Stimulated activated CD8-positive, alpha-beta memory T cell treated with anti-CD3 and anti-CD28 coated beads, Interleukin-2, amount 100 ng/mL, for 1 hour (primary cell): Measurements from ENCODE around the gene INPP5B.
"Not testable (repeated sequence)": the region's sequence is repeated elsewhere in the genome, so short reads cannot be mapped to it uniquely, and the experiment has no call there.

Source experiments
- DNase-seq, 2 donors: peaks; one replicate each; pipeline ENCODE4 v3.0.0-alpha.2; 2020; ENCODE audit warnings: low read depth in 2 of 2

INPP5B gene

DNA sequence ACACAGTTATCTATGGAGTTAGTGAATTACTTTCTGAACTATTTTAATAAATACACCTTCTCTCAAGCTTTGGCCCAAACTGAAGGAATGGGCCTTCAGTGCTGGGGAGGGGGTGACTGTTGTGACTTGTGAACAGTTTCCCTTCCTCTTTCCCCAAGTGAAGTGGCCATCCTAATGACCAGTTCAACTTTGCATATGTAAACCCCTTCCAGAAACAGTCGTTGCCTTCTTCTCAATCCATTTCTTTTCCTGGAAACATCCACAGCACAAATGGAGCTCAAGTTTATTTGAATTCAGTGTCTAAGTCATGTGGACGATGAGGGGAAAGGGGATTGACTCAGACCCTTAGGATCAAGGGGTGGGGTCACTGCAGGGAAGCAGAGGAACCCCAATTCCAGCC lies 1.3 kb upstream of the INPP5B start:
- DNase-seq: no peak

DNA sequence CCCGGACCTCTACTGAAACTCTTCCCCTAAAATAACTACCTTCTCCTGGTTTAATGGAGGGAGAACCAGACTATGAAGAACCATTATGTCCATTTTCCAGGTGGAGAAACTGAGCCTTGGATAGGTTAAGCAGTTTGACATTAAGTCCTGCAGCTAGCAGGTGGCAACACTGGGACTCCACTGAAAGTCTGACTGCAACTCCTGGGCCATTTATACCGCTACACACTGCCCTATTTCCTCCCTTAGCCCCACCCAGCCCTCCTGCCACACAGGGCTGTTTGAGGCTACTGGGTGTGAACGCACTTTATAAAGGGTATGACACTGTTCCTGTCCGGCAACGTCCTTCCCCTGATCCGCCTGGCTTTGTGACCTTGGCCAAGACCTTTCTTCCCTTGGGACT lies 511 bp upstream of the INPP5B start:
- no peak for DNase-seq

DNA sequence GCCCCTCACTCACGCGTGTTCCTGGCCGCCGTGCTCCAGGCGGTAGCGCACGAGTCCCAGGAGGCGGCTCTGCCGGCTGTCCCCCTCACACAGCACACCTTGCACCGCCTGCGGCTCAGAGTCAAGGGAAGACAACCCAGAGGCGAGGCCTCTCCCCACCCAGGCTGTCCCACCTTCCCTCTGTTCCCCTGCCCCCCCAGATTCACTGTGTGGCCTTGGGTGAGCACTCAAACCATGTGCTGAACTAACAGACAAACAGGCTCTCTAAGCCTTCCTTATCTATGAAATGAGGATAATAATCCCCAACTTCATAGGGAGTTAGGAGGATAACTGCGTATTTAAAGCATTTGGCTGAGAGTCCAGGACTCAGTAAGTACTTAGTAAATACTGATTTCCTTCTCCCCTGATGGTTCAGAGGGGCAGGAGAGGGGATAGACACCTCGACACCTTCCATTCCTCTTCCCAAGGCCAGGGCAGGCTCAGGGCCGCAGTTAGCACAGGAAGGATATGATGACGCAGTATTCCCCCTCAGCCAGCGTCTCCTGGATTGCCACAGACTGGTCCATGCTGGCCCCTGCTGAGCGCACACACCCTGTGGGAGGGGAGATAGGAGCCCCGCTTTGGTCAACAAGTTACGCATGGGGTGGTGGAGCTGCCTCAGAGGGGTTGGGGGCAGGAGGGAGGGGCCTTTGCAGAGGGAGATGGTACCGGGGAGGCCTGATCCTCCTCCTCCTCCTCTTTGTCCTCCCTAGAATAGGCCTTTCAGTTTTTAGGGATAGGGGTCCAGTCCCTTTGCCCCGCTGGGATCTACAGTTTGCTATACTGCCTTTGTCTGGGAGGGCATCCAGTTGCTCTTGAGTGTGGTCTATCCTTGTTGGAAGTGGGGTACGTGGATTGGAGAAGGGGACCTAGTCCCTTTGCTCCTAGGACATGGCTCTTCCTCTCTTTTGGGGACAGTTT lies 830 bp downstream of the INPP5B start:
- no peak for DNase-seq

DNA sequence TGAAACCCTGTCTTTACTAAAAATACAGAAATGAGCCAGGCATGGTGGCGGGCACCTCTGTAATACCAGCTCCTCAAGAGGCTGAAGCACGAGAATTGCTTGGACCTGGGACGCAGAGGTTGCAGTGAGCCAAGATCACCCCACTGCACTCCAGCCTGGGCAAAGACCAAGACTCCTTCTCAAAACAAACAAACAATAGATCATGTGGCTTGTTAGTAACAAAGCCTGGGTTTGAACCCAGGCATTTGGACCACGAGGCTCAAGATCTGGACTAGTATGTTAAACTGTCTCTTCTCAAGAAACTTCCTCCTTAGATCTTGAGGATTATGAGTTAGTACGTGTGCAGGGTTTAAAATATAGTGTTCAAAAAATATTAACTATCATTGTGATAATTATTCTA lies 1.6 kb downstream of the INPP5B start:
- DNase-seq: no peak

DNA sequence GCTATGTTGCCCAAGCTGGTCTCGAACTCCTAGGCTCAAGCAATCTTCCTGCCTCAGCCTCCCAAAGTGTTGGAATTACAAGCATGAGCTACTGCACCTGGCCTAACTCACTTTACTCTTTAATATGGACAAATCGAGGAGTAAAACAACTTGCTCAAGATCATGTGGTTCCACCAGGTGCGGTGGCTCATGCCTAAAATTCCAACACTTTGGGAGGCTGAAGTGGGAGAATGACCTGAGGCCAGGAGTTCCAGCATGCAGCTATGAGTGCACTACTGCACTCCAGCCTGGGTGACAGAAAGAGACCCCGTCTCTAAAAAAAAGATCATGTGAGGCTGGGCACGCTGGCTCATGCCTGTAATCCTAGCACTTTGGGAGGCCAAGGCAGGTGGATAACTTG lies 2.0 kb downstream of the INPP5B start:
- DNase-seq: no peak

DNA sequence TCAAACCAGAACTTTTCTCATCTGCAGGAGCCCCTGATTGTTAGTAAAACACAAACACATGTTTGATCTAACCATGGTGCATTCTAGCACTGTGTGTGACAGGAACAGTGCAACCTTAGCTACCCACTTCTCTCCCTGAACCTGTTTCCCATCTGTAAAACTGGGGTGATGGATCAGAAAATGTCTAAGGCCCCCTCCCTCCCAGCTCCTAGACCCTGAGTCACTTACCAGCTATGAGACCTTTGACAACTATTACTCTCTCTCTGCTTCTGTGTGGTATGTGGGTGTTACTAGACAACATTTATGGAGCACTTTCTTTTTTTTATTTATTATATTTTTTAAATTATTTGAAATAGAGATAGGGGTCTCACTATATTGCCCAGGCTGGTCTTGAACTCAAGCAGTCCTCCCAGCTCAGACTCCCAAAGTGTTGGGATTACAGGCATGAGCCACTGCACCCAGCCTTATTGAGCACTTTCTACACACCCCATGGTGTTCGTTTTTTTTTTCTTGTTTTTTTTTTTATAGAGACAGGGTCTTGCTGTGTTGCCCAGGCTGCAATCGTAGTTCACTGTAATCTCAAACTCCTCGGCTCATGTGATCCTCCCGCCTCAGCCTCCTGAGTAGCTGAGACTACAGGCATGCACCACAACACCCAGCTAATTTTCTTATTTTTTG lies 2.6 kb downstream of the INPP5B start:
- no peak for DNase-seq

DNA sequence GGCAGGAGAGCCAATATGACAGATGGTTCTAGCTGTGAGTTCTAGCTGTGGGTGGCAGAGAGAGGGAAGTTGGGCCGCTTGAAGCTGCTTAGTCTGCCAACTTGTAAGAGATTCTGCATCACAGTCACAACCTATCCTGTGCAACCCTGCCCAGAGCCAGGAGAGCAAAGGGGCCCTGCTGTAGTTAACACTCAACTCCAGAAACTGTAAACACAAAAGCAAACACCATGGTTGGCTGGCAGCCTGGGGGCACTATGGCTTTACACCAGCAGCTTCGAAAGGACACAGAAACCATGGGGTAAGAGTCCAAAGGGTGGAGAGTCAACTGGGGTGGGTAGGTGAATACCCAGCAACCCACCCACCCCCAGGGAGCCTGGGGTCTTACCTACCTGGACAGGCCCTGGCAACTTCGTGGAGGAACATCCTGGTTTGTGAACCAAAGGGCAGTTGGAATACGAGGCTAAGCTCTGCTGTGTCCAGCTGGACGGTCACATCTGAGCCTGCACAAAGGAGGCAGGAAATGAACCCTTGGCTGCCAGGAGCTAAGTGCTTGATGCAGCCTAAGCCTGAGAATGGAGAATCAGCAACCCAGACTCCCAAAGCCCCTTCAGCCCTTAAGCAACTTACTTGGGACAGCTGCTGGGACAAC lies 6.4 kb downstream of the INPP5B start:
- no peak for DNase-seq

DNA sequence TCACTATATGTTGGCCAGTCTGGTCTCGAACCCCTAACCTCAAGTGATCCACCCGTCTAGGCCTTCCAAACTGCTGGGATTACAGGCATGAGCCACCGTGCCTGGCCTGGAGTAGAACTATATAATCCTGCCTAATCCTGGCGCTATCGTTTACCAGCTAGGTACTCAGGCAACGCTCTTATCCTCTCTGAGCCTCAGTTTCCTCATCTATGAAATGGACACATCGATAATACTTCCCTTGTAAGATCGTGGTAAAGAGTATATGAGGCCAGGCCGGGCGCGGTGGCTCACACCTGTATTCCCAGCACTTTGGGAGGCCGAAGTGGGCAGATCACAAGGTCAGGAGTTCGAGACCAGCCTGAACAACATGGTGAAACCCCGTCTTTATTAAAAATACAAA lies 10.1 kb downstream of the INPP5B start:
- not testable (repeated sequence) for DNase-seq

DNA sequence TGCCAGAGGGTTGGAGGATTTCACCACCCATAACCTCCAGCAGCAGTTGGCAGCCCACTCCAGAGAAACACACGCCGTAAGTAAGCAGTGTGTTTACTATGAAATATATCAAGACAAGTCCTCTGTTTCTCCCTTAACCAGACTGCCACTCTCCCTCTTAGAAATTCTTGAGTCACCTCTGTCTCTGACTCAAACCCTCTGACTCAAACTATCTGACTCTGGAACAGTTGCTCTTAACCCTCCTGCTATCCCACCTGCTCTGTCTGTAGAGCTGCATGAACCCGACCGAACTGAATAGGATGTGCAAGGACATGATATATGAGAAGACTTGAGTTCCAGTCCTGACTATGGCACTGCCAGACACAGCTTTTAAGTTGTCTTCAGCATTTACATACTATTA lies 14.1 kb downstream of the INPP5B start:
- DNase-seq: no peak

DNA sequence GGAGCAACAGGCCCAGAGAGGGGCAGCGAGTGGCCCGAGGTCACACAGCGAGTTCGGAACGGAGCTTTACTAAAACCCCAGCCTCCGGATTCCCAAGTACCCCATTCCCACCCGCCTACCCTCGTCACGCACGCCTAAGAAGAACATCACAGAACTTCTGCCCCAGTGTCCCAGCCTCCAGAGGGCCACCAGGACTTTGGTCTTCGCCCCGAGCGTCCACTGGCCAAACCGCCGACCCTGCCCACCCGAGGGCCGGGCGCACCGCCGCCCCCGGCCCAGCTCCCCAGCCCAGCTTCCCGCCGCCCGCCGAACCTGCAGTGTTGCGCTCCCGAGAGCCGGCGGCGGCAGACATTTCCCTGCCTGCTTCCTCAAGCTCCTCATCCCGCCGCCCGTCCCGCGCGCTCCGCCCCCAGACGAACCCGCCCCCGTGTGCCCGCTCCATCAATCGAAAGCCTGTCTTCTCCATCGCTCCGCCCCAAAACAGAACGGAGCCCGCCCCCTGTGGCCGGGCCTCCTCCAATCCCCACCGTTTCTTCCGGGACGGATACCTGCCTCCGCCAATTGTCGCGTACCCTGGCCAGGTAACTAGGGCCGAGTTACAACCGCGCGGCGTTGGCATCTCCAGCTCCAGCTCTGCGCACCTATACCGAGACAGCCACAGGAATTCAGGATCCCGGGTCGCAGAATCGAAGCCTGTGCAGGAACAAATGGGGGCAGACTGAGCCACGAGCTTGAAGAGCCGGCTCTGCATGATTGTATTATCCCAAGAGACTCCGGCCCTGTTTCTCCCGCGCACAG lies 15.3 kb downstream of the INPP5B start:
- DNase-seq: peak; percentile 92 to 94

DNA sequence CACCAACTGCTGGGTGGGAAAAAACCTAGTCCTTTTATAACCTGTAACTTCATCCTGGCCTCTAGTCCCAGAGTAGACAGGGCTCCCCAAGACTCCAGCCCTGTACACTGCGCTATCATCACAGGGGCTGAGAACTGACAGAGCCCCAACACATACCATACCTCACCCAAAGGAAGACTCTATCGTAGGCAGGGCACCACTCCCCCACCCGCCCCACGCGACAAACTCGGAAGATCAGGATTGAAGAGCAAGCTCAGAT lies 15.8 kb downstream of the INPP5B start:
- DNase-seq: no peak

DNA sequence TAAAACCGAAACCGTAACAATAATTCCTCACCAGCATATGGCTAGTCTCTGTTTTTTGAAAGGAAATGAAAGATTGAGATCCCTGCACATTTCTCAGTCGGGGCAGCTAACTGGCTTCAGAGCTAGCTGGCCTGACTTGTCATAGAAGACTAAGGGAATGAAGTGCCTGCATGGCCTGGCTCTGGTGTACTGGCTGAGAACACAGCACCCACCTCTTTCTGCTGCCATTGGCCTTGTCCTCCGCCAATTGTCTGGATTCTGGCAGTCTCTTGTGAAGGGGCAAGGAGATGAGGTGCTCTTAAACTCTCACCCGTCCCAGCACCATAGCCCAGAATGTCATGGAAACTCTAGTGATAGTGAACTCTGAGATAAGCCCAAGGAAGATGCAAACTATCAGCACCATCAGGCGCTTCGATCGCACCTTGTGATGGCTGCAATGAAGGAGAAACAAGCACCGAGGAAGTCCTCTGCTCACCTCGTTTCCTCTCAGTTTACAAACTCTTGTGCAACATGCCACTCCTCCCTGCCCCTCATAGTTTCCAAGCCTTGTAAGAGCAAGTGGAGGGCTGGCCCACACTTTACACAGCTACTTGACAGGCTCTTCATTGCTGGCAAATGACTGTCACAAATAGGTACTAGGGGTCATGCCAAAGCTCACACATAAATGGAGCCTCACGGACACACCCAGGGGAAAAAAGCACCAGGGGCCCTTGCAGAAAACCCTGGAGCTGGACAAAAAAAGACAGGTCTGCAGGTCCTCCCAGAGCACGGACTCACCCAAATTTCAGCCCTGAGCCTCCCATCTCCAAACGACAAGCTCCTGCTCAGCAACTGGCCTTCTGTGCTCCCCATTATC lies 16.4 kb downstream of the INPP5B start:
- DNase-seq: no peak

DNA sequence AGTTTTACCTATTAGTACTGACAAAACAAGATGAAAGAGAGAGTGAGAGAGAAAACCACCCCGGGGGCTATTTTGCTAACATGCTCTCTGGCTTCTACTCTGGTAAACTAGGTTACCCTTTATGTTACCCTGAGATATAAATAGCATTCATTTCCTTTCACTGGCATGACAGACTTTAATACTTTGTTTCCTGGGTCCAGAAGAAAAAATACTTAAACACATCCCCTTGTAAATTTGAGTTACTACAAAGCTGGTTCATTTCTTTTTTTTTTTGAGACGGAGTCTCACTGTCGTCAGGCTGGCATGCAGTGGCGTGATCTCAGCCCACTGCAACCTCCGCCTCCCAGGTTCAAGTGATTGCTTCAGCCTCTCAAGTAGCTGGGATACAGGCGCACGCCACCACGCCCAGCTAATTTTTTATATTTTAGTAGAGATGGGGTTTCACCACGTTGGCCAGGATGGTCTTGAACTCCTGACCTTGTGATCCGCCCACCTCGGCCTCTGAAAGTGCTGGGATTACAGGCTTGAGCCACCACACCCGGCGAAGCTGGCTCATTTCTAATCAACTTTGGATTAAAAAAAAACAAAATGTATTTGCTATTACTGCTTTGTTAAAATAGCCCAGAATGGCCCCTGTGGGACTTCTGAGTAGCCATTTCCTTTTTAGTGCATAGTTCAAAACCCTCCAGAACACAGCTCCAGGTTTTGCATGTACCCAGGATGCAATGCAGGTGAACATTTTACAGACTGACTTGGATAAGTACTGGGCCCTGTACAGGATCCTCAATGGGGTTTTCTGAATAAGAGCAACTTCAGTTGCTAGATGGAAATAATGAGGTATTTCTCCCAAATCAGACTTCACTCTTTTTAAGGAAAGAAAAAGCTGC lies 20.6 kb downstream of the INPP5B start:
- no peak for DNase-seq

DNA sequence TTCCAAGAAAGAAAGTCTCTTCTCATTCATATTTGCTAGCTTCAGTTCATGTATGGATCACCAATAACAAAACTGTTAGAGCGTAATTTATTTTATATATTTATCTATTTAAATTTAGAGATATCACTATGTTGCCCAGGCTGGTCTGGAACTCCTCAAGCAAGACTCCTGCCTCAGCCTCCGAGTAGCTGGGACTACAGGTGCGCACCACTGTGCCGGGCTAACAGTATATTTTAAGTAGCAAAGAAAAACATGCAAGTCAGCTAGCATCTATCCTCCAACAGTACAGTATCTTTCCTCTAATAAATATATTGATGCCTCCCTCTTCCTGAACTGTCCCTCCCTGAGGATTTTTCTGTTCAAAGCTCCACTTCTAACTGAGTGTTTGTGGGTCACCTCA lies 21.5 kb downstream of the INPP5B start:
- DNase-seq: no peak

DNA sequence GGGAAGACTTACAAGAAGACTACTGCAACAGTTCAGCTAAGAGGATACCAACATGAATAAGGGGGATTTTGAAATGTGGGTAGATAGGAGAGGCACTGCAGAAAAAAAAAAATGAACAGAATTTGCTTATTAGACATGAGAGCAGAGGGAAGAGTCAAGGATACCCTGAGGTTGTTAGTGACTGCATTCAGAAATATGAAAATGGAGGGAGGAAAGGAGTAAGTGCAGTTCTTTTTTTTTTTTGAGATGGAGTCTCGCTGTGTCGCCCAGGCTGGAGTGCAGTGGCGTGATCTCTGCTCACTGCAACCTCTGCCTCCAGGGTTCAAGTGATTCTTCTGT lies 23.3 kb downstream of the INPP5B start:
- DNase-seq: no peak

DNA sequence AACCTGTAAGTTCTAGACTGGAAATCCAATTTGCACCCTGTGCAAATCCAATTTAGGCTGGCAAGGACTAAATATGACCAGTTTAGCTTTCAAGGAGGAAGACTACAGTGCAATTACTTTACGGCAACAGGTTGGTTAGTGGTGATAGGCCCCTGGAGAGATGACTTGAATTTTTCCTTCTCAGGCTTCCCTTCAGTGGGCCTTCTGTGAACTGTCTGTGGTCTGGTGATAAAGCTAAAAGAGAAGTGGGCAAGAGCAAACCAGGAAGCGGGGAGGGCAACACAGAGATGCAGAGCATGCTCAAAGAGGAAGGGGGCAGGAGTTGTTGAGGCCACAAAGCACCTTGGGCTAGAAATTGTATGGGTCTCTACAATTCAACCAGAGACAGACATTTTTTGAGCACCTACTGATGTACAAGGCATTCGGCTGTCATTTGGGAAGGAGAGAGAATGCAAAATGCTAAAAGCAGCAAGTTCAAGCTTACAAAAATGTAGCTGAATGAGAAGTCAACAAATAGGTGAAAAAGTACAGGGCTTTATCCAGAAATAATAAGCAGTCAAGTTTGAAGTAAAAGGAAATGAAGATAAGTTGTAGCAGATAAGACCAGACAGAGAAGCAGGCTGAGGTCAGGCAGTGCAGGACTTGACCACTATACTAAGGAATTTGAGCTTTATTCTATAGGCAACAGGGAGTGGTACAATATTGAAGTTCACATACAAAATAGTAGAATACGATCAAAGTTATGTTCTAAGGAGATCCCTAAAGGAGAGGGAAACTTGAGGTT lies 23.9 kb downstream of the INPP5B start:
- no peak for DNase-seq

DNA sequence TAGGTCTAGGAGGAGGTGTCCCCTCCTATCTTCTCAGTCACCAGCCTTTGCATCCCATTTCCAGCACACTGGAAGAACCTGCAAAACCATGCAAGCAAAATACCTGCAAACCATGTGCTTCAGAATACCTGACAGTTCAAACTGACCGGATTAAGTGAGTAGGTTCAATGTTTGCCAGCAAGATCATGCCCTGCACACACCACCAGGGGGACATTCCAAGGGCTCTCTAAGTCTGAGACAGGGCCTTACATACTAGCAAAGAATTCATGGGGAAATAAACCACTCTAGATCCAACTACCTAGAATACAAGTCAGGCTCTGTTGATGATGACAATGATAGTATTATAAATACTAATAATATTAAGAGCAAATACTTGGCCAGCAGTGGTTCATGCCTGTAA lies 27.6 kb downstream of the INPP5B start:
- no peak for DNase-seq

DNA sequence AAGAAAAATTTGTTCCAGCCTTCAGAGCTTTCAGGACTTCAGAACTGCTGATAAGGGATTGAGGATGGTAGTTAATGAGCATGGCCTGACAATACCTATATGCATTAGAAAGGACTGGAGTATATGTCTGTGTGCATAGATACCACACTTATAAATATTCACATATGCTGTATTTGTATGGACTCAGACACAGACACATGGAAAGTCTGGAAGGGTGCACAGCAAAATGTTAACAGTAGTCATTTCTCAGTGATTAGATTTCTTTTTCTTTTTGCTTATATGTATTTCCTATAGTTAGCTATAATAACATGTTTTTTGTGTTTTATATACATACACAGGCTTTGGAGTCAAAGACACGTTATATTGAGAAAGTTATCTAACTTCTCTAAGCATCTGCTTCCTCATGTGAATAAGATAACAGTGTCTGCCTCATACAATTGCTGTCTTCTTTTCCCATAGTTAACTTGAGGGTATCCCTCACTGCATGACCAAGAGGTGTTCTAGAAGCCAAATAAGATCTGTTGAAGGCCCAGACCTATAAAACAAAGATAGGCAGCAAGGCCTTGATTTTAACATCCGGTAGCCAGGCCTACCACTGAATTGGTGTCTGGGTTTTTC lies 31.3 kb downstream of the INPP5B start:
- DNase-seq: no peak
